MCF 10A (cell line): ENCODE results near the gene CHST9. TPM values are rescaled to one million over a fixed set of nuclear protein-coding genes. Genes with fewer than 3 reads are reported as not detected.

Experiments
- BruUV-seq: library from RNA; stranded (reverse); fragments of 400-500 nt; replicated peaks from 2 replicates; lab custom pipeline; 2021; lab: Mats Ljungman, UMichigan
- CTCF ChIA-PET: fragments of 300-600 bp; sonication (Branson Sonifier 250); formaldehyde crosslinking; extraction: SDS; loops from one replicate; lab custom pipeline; 2021; ENCODE audit warnings: antibody characterized with exemption, inconsistent platforms; lab: Yijun Ruan, JAX
- POLR2A ChIA-PET: fragments of 300-600, 350-650 bp; sonication (Branson Sonifier 250); formaldehyde crosslinking; extraction: SDS; loops from one replicate; lab custom pipeline; 2020; ENCODE audit warnings: antibody characterized with exemption, inconsistent platforms; lab: Yijun Ruan, JAX
- DNase-seq: peaks from one replicate; pipeline ENCODE4 v3.0.0-alpha.2; 2018; ENCODE audit not compliant: unreplicated experiment
- H3K27ac Mint-ChIP-seq: one replicate; pipeline ENCODE4 v1.8.0; 2022; ENCODE audit warnings: mild to moderate bottlenecking, low read depth, mixed read lengths; ENCODE audit not compliant: unreplicated experiment
- H3K27me3 Mint-ChIP-seq: one replicate; pipeline ENCODE4 v1.8.0; 2022; ENCODE audit warnings: mixed read lengths; ENCODE audit not compliant: insufficient read depth, unreplicated experiment
- H3K36me3 Mint-ChIP-seq: one replicate; pipeline ENCODE4 v1.8.0; 2022; ENCODE audit warnings: mild to moderate bottlenecking, moderate library complexity, mixed read lengths; ENCODE audit not compliant: insufficient read depth, unreplicated experiment
- H3K4me1 Mint-ChIP-seq: one replicate; pipeline ENCODE4 v1.8.0; 2022; ENCODE audit warnings: mixed read lengths; ENCODE audit not compliant: insufficient read depth, unreplicated experiment
- H3K4me3 Mint-ChIP-seq: one replicate; pipeline ENCODE4 v1.8.0; 2022; ENCODE audit warnings: mild to moderate bottlenecking, moderate library complexity, mixed read lengths; ENCODE audit not compliant: unreplicated experiment
- H3K9me3 Mint-ChIP-seq: one replicate; pipeline ENCODE4 v1.8.0; 2022; ENCODE audit warnings: mixed read lengths; ENCODE audit not compliant: unreplicated experiment
- intact Hi-C: fragments of 100-400 bp; cut with micrococcal nuclease; formaldehyde crosslinking; loops from 2 replicates; pipeline ENCODE4 v1.14.1; 2022
- total RNA-seq: library from RNA; stranded (reverse); gene quantifications from 2 replicates; pipeline ENCODE4 v1.2.3, GENCODE V29; 2022
- TF ChIP-seq, protein P1 (sequence below): fragments of 200-600 bp; IDR thresholded peaks from one replicate; pipeline ENCODE4 v1.8.0; 2022; ENCODE audit warnings: antibody characterized with exemption, mild to moderate bottlenecking; ENCODE audit not compliant: unreplicated experiment

Gene CHST9
- total RNA-seq, 1 experiment from 2014 or later, result not detected

DNA sequence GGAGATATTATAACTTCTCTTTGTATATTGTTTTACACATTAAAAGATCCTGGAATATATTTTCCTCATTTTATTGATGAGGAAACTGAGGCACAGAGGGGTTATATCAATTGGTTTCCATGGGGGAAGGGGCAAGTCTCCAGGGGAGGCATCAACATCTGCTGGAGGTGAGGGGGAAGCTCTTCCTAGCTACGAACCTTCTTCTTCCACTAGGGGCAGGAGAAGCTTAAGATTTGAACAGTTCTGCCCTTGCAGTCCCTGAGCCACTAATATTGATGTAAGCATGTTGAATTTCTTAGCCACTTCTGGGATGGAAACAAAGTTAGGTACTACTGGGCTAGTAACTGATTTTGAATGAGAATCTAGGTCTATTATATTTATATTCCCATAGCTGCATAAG is 179.5 kb downstream of the CHST9 start:
- BruUV-seq, result no TSS peak
- H3K4me3 Mint-ChIP-seq, result no peak overlapping the region
- no peaks in the 10 kb centered on the region for H3K4me1 Mint-ChIP-seq
- ChIA-PET CTCF (interaction anchor here (0.5 to 2.4 kb wide), 22 partner anchors 9 to 706 kb away, joined by 3 to 26 read pairs (median 4); no protein-coding TSS in a partner anchor), POLR2A (interaction anchor here (0.5 kb wide), 2 partner anchors 359 to 454 kb away, joined by 3 read pairs; no protein-coding TSS in a partner anchor)
- H3K36me3 Mint-ChIP-seq, result no peaks in the 10 kb centered on the region
- no peak overlapping the region for H3K27ac Mint-ChIP-seq
- DNase-seq, result peak; percentile 35
- H3K27me3 Mint-ChIP-seq, result peaks cover 12% of the 10 kb centered on the region
- H3K9me3 Mint-ChIP-seq, result no peaks in the 10 kb centered on the region
- intact Hi-C loops, result loop anchor here (2.0 kb wide), 2 partner anchors 193 to 385 kb away; no protein-coding TSS in a partner anchor
- TF ChIP-seq, protein P1, sequence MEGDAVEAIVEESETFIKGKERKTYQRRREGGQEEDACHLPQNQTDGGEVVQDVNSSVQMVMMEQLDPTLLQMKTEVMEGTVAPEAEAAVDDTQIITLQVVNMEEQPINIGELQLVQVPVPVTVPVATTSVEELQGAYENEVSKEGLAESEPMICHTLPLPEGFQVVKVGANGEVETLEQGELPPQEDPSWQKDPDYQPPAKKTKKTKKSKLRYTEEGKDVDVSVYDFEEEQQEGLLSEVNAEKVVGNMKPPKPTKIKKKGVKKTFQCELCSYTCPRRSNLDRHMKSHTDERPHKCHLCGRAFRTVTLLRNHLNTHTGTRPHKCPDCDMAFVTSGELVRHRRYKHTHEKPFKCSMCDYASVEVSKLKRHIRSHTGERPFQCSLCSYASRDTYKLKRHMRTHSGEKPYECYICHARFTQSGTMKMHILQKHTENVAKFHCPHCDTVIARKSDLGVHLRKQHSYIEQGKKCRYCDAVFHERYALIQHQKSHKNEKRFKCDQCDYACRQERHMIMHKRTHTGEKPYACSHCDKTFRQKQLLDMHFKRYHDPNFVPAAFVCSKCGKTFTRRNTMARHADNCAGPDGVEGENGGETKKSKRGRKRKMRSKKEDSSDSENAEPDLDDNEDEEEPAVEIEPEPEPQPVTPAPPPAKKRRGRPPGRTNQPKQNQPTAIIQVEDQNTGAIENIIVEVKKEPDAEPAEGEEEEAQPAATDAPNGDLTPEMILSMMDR, result peak; percentile 28

DNA sequence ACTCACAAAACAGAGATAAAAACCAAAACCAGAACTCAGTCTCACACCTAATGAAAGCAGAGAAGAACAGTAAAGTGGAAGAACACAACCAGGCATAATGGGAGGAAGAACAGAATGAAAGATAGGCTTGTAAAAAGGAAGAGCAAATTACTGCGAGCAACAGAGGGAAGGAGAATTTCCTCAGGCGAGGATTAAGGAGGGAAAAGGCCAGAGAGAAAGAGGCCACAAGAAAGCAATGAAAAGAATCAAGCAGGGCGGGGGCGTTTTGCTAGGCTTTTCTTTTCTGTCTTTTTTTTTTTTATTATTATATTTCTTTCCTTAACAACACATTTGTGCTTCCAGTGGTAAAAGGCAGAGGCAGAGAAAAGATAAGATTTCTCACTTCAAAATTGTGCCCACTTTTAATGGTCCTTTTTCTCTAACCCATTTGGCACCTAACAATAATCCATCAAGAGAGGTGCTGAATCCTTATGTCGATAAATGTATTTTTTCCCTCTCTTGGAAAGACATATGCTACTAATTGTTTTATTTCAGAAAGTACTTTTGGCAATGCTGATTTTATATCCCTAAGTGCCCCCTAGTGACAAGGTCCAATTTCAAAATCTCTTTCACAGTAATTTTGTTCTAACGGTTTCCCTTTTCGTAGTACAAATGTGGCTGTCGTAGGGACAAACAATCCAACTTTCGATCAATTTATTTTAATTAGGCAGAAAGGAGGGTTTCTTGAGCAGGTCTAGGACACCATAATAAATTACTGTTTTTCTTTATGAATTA is 180.9 kb downstream of the CHST9 start:
- Mint-ChIP-seq H3K4me3 (no peak overlapping the region), H3K27ac (no peak overlapping the region), H3K4me1 (no peaks in the 10 kb centered on the region), H3K9me3 (no peaks in the 10 kb centered on the region), H3K36me3 (no peaks in the 10 kb centered on the region), H3K27me3 (peaks cover 12% of the 10 kb centered on the region)
- CTCF ChIA-PET, result interaction anchor here (0.7 to 2.9 kb wide), 5 partner anchors 16 to 595 kb away, joined by 3 to 26 read pairs (median 5); no protein-coding TSS in a partner anchor
- no TSS peak for BruUV-seq
- peak; percentile 11 for DNase-seq
- intact Hi-C loops, result loop anchor here (1.0 to 2.0 kb wide), 4 partner anchors 191 to 697 kb away; no protein-coding TSS in a partner anchor
- POLR2A ChIA-PET, result no interaction called here
- TF ChIP-seq, protein P1, result peak; percentile 21

DNA sequence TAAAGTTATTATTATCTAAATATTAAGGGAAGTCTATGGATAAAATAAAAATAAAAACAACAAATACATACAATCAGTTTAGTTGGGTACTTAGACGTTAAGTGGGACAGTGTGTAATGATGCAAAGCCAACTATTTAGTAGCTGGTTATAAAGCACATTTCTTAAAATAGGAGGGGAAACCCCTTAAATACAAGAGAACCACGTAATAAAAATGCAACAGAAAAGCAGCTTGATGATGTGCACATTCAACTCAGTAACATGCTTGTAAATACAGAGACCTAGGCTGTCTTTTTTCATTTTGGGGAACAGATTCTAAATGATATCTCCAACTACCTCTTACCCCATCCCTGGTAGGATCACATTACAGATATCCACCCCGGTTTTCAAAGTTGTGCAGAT is 185.3 kb downstream of the CHST9 start:
- intact Hi-C loops, result no loop called here
- CTCF ChIA-PET, result interaction anchor here (0.5 kb wide), 1 partner anchor 350 kb away, joined by 3 read pairs; no protein-coding TSS in a partner anchor
- no TSS peak for BruUV-seq
- DNase-seq, result no peak
- H3K36me3 Mint-ChIP-seq, result no peaks in the 10 kb centered on the region
- H3K4me3 Mint-ChIP-seq, result no peak overlapping the region
- H3K4me1 Mint-ChIP-seq, result no peaks in the 10 kb centered on the region
- no peaks in the 10 kb centered on the region for H3K9me3 Mint-ChIP-seq
- H3K27me3 Mint-ChIP-seq, result no peaks in the 10 kb centered on the region
- H3K27ac Mint-ChIP-seq, result no peak overlapping the region
- TF ChIP-seq, protein P1, result no peak
- POLR2A ChIA-PET, result interaction anchor here (0.6 kb wide), 1 partner anchor 58 kb away, joined by 3 read pairs; no protein-coding TSS in a partner anchor

DNA sequence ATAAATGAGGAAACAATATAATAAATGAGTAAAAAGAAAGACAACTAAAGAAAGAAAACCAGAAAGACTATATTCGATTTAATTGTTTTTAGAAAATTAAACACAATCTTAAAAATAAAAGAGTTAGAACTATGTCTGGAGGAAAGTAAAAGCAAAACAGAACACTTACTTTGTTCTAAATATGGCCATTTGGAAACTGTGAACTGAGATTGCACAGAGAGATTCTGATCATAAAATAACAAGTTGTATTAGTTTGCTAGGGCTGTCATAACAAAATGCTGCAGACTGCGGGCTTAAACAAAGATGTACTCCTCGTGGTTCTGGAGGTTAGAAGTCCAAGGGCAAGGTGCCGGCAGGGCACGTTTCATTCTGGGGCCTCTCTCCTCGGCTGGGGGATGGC is 191.5 kb downstream of the CHST9 start:
- Mint-ChIP-seq H3K27me3 (no peaks in the 10 kb centered on the region), H3K4me3 (no peak overlapping the region), H3K4me1 (no peaks in the 10 kb centered on the region), H3K36me3 (no peaks in the 10 kb centered on the region), H3K9me3 (no peaks in the 10 kb centered on the region), H3K27ac (no peak overlapping the region)
- ChIA-PET POLR2A (interaction anchor here (0.7 to 0.9 kb wide), 2 partner anchors 10 to 1594 kb away, joined by 3 to 4 read pairs; no protein-coding TSS in a partner anchor), CTCF (interaction anchor here (0.8 kb wide), 1 partner anchor 180 kb away, joined by 3 read pairs; no protein-coding TSS in a partner anchor)
- no peak for DNase-seq
- TF ChIP-seq, protein P1, result no peak
- BruUV-seq, result no TSS peak
- intact Hi-C loops, result no loop called here
